Panc1 (cell line): ENCODE measurements around the gene XXYLT1. TPM values are rescaled to one million over a fixed set of nuclear protein-coding genes. Genes with fewer than 3 reads are reported as not detected.

Experiments
- ATAC-seq: fragments of 200-7000 bp; cut with Tn5 transposase; 2 replicates; pipeline ENCODE4 v1.9.1; 2020; ENCODE audit warnings: mild to moderate bottlenecking, moderate library complexity
- BruUV-seq: library from RNA; stranded (reverse); fragments of 400-500 nt; replicated peaks from 2 replicates; lab custom pipeline; 2021; lab: Mats Ljungman, UMichigan
- CTCF ChIA-PET: fragments of 300-600 bp; sonication (Branson Sonifier 250); formaldehyde crosslinking; loops from one replicate; lab custom pipeline; 2022; ENCODE audit warnings: antibody characterized with exemption; lab: Charles Lee
- POLR2A ChIA-PET: fragments of 300-600 bp; sonication (Branson Sonifier 250); formaldehyde crosslinking; loops from one replicate; lab custom pipeline; 2022; ENCODE audit warnings: antibody characterized with exemption; lab: Charles Lee
- DNase-seq: peaks from one replicate; pipeline ENCODE4 v3.0.0-alpha.2; 2010; ENCODE audit warnings: low read depth, low spot score
- H3K27ac ChIP-seq: 2 replicates; pipeline ENCODE4 v1.5.1; 2011; ENCODE audit warnings: mild to moderate bottlenecking, low read length, inconsistent platforms
- H3K27me3 ChIP-seq: fragments of 200-500 bp; sonication (Bioruptor generic); 2 replicates; pipeline ENCODE4 v1.6.0; 2014; ENCODE audit warnings: low read length, inconsistent platforms; ENCODE audit not compliant: control insufficient read depth, insufficient read depth
- H3K36me3 ChIP-seq: fragments of 200-500 bp; sonication (Bioruptor generic); 2 replicates; pipeline ENCODE4 v1.5.1; 2014; ENCODE audit warnings: inconsistent platforms, mild to moderate bottlenecking, low read length, moderate library complexity; ENCODE audit not compliant: control insufficient read depth, insufficient read depth
- H3K4me1 ChIP-seq: 2 replicates; pipeline ENCODE4 v1.5.1; 2011; ENCODE audit warnings: inconsistent platforms, mild to moderate bottlenecking, low read length, moderate library complexity; ENCODE audit not compliant: control insufficient read depth, insufficient read depth
- H3K4me3 ChIP-seq, 2 experiments: 2 replicates each; pipeline ENCODE4 v1.5.1; 2011 to 2012; ENCODE audit warnings: low read depth in 2 of 2, low read length in 2 of 2, mild to moderate bottlenecking in 2 of 2, inconsistent platforms in 1 of 2, moderate library complexity in 1 of 2
- H3K9me3 ChIP-seq: fragments of 200-500 bp; sonication (Bioruptor generic); 2 replicates; pipeline ENCODE4 v1.5.1; 2014; ENCODE audit warnings: low read depth, mild to moderate bottlenecking, inconsistent platforms, low read length, moderate library complexity; ENCODE audit not compliant: control insufficient read depth, insufficient read depth
- CTCF ChIP-seq: fragments of 450-650 bp; IDR thresholded peaks from 2 replicates; pipeline ENCODE4 v1.5.1; 2017; ENCODE audit warnings: mild to moderate bottlenecking
- POLR2AphosphoS5 ChIP-seq: IDR thresholded peaks from 2 replicates; pipeline ENCODE4 v1.6.1; 2012; ENCODE audit warnings: mild to moderate bottlenecking, low read depth, low read length, moderate library complexity
- REST ChIP-seq, 2 experiments: IDR thresholded peaks; 2 replicates each; pipeline ENCODE4 v1.6.1; 2011 to 2012; ENCODE audit warnings: low read depth in 2 of 2, control low read depth in 1 of 2, low read length in 1 of 2, mild to moderate bottlenecking in 1 of 2, moderate library complexity in 1 of 2; ENCODE audit not compliant: insufficient read depth in 1 of 2
- SIN3A ChIP-seq: IDR thresholded peaks from 2 replicates; pipeline ENCODE4 v1.6.1; 2012; ENCODE audit warnings: low read depth, mild to moderate bottlenecking, low read length, moderate library complexity, borderline replicate concordance; ENCODE audit not compliant: insufficient read depth
- TCF7L2 ChIP-seq: IDR thresholded peaks from 2 replicates; pipeline ENCODE4 v1.6.1; 2011; ENCODE audit warnings: mild to moderate bottlenecking, low read depth, low read length, inconsistent platforms
- in situ Hi-C: cut with HindIII; loops from 2 replicates; pipeline ENCODE4 v1.10.0; 2016; ENCODE audit warnings: low sequenced_read_pairs, low pct_unique_long_range_greater_than_20kb
- intact Hi-C: fragments of 100-400 bp; cut with micrococcal nuclease; formaldehyde crosslinking; loops from one replicate; pipeline ENCODE4 v1.10.0; 2022; ENCODE audit not compliant: unreplicated experiment
- total RNA-seq: library from RNA; stranded (reverse); gene quantifications from one replicate; pipeline ENCODE4 v1.2.1, GENCODE V29; 2021; ENCODE audit not compliant: unreplicated experiment

XXYLT1 gene
- total RNA-seq, 1 experiment from 2014 or later = 26.0 TPM

DNA sequence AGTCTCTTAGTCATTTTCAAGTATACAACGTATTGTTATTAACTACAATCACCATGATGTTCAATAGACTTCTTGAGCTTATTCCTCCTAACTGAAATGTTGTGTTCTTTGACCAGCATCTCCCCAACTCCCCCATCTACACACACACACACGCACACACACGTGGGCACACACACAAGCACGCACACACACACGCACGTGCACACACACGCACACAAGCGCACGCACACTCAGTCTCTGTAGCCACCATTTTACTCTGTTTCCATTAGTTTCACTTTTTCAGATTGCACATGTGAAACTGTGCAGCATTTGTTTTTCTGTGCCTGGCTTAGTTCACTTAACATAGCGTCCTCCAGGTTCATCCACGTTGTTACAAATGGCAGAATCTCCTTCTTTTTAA is 247.0 kb downstream of the XXYLT1 start:
- DNase-seq (no peak), ATAC-seq (no peak)
- H3K27me3 ChIP-seq = no peaks in the 10 kb centered on the region
- H3K4me3 ChIP-seq = no peak overlapping the region
- no peak overlapping the region for H3K27ac ChIP-seq
- no peaks in the 10 kb centered on the region for H3K36me3 ChIP-seq
- POLR2A ChIA-PET = no interaction called here
- CTCF ChIA-PET = no interaction called here
- TF ChIP-seq SIN3A (no peak), POLR2AphosphoS5 (no peak), REST (IDR thresholded peaks at IDR 0.05; ENCODE audit: insufficient read depth in 1 of 2, low read depth in 2 of 2, low read length in 1 of 2) (no peak), TCF7L2 (no peak), CTCF (no peak)
- BruUV-seq = no TSS peak
- intact Hi-C loops (no loop called here), in situ Hi-C loops (no loop called here)
- no peaks in the 10 kb centered on the region for H3K9me3 ChIP-seq
- 0 out of 2 replicates have a peak, but pooled peaks cover 5% of the 10 kb centered on the region for H3K4me1 ChIP-seq

GRCh38 chr3:195023576-195023975 is 247.4 kb downstream of the XXYLT1 start:
- ChIA-PET POLR2A (no interaction called here), CTCF (no interaction called here)
- BruUV-seq = no TSS peak
- no peaks in the 10 kb centered on the region for H3K36me3 ChIP-seq
- in situ Hi-C loops = no loop called here
- no peaks in the 10 kb centered on the region for H3K9me3 ChIP-seq
- H3K4me3 ChIP-seq = no peak overlapping the region
- 0 out of 2 replicates have a peak, but pooled peaks cover 5% of the 10 kb centered on the region for H3K4me1 ChIP-seq
- no peaks in the 10 kb centered on the region for H3K27me3 ChIP-seq
- no peak for ATAC-seq
- H3K27ac ChIP-seq = no peak overlapping the region
- DNase-seq = no peak
- intact Hi-C loops = no loop called here
- TF ChIP-seq REST (IDR thresholded peaks at IDR 0.05; ENCODE audit: insufficient read depth in 1 of 2, low read depth in 2 of 2, low read length in 1 of 2) (no peak), TCF7L2 (no peak), POLR2AphosphoS5 (no peak), SIN3A (no peak), CTCF (no peak)
